ENCODE data around the gene E2F1.

Gene E2F1

GRCh38 chr20:33654680-33655161, 31.5 kb downstream of the E2F1 start:
- DNase-seq (ENCODE audit: low spot score) = no peak
- ChIA-PET POLR2A (ENCODE audit: low non-redundant PET) (interaction anchor here (0.5 to 1.5 kb wide), 2 partner anchors 9 to 261 kb away, joined by 4 to 5 read pairs; no protein-coding TSS in a partner anchor), CTCF (interaction anchor here (0.8 to 2.4 kb wide), 3 partner anchors 9 to 20 kb away, joined by 3 to 16 read pairs (median 16); partner anchors contain the start of genes ACTL10 and C20orf144)
- H3K27ac ChIP-seq = no peak overlapping the region; the same call in 1 of the 2 replicates
- TF ChIP-seq, protein P1, sequence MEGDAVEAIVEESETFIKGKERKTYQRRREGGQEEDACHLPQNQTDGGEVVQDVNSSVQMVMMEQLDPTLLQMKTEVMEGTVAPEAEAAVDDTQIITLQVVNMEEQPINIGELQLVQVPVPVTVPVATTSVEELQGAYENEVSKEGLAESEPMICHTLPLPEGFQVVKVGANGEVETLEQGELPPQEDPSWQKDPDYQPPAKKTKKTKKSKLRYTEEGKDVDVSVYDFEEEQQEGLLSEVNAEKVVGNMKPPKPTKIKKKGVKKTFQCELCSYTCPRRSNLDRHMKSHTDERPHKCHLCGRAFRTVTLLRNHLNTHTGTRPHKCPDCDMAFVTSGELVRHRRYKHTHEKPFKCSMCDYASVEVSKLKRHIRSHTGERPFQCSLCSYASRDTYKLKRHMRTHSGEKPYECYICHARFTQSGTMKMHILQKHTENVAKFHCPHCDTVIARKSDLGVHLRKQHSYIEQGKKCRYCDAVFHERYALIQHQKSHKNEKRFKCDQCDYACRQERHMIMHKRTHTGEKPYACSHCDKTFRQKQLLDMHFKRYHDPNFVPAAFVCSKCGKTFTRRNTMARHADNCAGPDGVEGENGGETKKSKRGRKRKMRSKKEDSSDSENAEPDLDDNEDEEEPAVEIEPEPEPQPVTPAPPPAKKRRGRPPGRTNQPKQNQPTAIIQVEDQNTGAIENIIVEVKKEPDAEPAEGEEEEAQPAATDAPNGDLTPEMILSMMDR (conservative IDR thresholded peaks at IDR 0.05; ENCODE audit: low read depth) = no peak

- peak; percentile 64 for DNase-seq (ENCODE audit: low spot score)
- TF ChIP-seq, protein P1 (conservative IDR thresholded peaks at IDR 0.05; ENCODE audit: low read depth) = no peak
- no peak overlapping the region for H3K27ac ChIP-seq
- POLR2A ChIA-PET (ENCODE audit: low non-redundant PET) = interaction anchor here (0.5 to 1.5 kb wide), 4 partner anchors 10 to 260 kb away, joined by 3 to 5 read pairs (median 4); no protein-coding TSS in a partner anchor
- CTCF ChIA-PET = interaction anchor here (0.6 to 2.4 kb wide), 17 partner anchors 9 to 370 kb away, joined by 3 to 16 read pairs (median 4); partner anchors contain the start of genes ACTL10, C20orf144 and CDK5RAP1
These were observed 32.1 kb downstream of the E2F1 start for GRCh38 chr20:33653900-33654596.

DNA sequence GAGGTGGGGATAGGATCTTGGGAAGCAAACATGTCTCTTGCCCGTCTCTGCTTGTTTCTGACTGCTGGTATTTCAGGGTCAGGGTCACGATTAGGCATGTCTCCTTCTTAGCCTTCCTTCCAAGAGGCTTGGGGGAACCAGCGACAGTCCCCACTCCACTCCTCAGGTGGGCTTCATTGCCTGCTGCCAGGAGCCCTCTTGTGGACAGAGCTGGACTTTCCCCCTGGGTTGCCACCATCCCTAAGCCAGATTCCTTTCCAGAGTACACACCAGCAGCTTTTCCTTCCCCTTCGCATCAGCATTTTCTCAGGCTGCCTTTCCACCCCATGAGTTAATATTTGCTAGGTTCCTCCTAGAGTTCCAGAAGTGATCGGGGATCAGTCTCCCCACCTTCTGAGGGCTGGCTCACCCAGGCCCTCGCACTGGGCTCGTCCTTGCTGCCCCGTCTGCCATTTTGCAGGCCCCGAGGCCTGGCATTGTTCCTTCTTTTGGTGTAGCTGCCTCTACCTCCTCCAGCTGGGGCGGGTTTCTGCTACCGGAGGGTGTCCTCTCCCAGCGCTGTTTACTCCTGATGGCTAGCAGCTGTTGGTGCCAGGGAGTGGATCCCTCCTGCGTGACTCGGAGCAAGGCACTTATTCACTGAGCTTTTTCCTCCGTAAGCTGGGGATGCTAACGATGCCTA, 32.8 kb downstream of the E2F1 start:
- TF ChIP-seq, protein P1 (conservative IDR thresholded peaks at IDR 0.05; ENCODE audit: low read depth) = peak; percentile 93
- POLR2A ChIA-PET (ENCODE audit: low non-redundant PET) = interaction anchor here (0.6 to 1.5 kb wide), 3 partner anchors 10 to 196 kb away, joined by 3 to 5 read pairs (median 5); no protein-coding TSS in a partner anchor
- DNase-seq (ENCODE audit: low spot score) = peak; percentile 85
- H3K27ac ChIP-seq = no peak overlapping the region
- CTCF ChIA-PET = interaction anchor here (0.6 to 2.4 kb wide), 18 partner anchors 9 to 371 kb away, joined by 3 to 16 read pairs (median 4); partner anchors contain the start of genes ACTL10, C20orf144 and CDK5RAP1

- ChIA-PET CTCF (interaction anchor here (0.6 to 1.4 kb wide), 3 partner anchors 12 to 25 kb away, joined by 3 to 4 read pairs (median 3); no protein-coding TSS in a partner anchor), POLR2A (ENCODE audit: low non-redundant PET) (no interaction called here)
- TF ChIP-seq, protein P1 (conservative IDR thresholded peaks at IDR 0.05; ENCODE audit: low read depth) = no peak
- DNase-seq (ENCODE audit: low spot score) = no peak
- H3K27ac ChIP-seq = no peak overlapping the region
These were observed 34.6 kb downstream of the E2F1 start for GRCh38 chr20:33651562-33652048.

- DNase-seq (ENCODE audit: low spot score) = peak; percentile 78
- peak overlapping the region; percentile 20; the same call in 1 of the 2 replicates for H3K27ac ChIP-seq
- ChIA-PET POLR2A (ENCODE audit: low non-redundant PET) (no interaction called here), CTCF (interaction anchor here (0.6 to 1.4 kb wide), 5 partner anchors 11 to 193 kb away, joined by 3 to 4 read pairs (median 3); no protein-coding TSS in a partner anchor)
- TF ChIP-seq, protein P1 (conservative IDR thresholded peaks at IDR 0.05; ENCODE audit: low read depth) = no peak
These were observed 35.2 kb downstream of the E2F1 start for GRCh38 chr20:33650753-33651561.

All from RWPE1 (cell line).